Measurements from ENCODE around the gene MFF.
"Not testable (repeated sequence)": the region's sequence is repeated elsewhere in the genome, so short reads cannot be mapped to it uniquely, and the experiment has no call there.

Gene MFF

DNA sequence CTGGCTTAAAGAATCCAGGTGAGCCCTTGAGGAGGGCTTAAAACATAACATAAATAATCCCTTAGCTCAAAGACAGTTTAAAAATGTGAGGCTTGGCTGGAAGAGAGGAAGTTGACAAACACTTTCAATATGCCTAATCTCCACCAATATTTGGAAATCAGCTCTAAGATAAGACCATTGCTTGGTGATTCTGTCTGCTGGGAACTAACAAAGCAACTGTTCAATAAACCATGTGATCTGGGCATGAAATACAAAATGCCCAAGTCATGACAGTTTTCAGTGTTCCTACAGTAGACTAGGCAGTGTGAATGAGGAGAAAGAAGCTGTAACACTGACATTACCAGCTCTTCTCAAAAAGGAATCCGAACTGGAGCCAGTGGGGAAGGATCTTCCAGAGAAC lies 10.7 kb downstream of the MFF start:
- no peak overlapping the region for H3K4me3 ChIP-seq (ENCODE audit: low read depth, low read length)

DNA sequence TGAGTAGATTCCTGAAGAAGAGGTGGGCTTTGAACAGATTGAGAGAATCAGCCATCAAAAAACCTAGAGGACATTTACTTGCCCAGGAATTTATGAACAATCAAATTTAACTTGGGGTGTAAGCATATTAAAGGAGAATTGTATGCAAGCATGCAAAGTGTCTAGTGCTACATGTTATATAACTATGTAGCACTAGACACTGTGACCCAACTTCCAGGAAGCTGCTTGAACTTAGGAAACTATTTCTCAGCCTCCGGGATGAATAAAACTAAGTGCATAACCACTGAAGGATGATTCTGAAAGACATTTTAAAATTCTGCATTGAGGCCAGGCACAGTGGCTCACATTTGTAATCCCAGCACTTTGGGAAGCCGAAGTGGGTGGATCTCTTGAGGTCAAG lies 12.4 kb downstream of the MFF start:
- H3K4me3 ChIP-seq (ENCODE audit: low read depth, low read length): no peak overlapping the region

DNA sequence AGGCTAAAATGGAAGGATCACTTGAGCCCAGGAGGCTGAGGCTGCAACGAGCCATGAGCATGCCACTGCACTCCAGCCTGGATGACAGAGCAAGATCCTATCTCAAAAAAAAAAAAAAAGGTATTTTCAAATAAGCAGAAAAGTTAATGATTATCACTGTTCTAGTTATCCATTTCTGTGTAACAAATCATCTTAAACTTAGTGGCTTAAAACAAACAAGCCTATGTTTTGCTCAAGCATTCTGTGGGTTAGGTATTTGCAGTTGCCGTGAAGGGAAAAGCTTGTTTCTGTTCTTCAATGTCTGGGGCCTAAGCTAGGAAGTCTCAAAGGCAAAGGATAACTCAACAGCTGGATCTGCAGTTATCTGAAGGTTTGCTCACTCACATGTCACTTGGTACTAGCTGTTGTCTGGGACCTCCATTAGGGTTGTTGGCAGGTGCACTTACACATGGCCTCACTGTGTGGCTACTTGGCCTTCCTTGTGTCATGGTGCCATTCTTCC lies 14.1 kb downstream of the MFF start:
- H3K4me3 ChIP-seq (ENCODE audit: low read depth, low read length): no peak overlapping the region

DNA sequence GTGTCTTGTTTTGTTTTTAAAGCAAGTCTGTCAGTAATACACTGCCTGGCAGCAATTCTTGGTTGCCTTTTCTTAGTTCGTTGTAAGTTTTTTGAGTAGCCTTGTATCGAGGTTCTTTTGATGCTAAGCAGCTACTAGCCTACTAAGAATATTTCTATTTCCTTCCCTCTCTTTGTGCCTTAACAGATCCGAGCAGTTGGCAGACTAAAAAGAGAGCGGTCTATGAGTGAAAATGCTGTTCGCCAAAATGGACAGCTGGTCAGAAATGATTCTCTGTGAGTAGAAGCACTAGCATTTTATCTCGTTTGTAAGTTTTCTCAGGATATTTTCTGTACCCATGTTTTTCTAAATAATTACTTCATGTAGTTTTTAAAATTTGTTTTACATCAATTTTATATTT lies 15.1 kb downstream of the MFF start:
- H3K4me3 ChIP-seq (ENCODE audit: low read depth, low read length): no peak overlapping the region

DNA sequence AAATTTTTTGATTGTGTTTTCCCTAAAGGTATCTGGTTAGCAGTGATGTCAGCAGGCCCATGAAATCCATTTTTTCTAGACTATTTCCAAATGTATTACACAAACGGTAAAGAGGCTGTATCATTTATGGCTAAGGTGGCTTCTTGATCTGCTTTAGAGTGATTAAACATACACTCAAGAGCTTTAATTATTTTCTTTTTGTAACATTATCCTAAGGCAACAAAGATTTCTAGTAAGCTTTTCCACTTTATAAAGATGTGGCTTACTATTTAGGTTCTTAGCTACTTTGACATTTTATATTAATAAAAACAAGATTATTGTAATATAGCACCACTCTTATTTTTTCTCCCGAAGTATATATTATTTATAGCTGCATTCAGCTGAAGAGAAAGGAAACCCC lies 16.5 kb downstream of the MFF start:
- no peak overlapping the region for H3K4me3 ChIP-seq (ENCODE audit: low read depth, low read length)

DNA sequence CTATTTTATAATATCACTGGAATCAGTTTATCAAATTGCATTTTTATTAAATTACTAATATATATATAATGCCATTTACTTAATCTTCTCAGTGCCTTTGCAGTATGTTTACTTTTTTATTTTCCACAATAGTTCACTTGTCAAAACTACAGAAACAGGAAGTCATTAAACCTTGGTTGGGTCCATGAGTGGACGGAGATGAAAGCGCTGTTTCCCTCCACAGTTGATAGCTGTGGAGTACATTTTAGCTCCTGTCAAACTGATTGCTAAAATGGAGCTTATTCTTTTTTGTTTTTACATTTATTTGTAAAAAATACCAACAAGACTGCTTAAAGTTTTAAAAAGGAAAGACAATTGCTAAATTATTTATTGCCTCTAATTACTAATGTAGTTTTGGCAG lies 19.2 kb downstream of the MFF start:
- no peak overlapping the region for H3K4me3 ChIP-seq (ENCODE audit: low read depth, low read length)

DNA sequence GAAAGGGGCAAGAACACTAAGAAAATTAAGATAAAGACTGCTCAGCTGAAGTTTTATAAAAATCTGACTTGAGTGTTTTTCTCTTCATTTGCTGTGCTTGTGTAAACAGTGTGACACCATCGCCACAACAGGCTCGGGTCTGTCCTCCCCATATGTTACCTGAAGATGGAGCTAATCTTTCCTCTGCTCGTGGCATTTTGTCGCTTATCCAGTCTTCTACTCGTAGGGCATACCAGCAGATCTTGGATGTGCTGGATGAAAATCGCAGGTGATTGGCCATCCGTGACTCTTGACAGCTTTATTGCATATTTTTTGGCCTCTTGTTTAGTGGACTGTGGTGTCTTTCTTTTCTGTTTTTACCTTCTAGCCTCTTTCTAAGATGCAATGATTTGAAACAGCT lies 22.1 kb downstream of the MFF start:
- H3K4me3 ChIP-seq (ENCODE audit: low read depth, low read length): no peak overlapping the region

DNA sequence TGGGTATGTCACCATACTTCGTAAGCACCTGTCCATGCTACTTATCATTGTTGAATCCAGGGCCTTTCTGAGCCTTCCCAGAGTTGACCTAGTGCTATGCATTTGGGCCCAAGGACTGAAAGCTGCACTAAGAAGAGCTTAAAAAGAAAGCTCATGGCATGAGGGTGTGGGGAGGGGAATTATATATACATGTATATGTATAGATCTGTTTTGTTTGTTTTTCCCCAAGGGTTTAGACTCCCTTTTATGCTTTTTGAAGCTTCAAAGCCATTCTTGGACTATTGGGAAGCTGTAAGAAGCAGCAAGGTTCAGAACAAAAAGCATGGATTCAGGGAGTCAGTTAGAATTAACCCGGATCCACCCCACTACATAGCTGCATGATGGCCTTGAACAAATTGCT lies 23.3 kb downstream of the MFF start:
- no peak overlapping the region for H3K4me3 ChIP-seq (ENCODE audit: low read depth, low read length)

DNA sequence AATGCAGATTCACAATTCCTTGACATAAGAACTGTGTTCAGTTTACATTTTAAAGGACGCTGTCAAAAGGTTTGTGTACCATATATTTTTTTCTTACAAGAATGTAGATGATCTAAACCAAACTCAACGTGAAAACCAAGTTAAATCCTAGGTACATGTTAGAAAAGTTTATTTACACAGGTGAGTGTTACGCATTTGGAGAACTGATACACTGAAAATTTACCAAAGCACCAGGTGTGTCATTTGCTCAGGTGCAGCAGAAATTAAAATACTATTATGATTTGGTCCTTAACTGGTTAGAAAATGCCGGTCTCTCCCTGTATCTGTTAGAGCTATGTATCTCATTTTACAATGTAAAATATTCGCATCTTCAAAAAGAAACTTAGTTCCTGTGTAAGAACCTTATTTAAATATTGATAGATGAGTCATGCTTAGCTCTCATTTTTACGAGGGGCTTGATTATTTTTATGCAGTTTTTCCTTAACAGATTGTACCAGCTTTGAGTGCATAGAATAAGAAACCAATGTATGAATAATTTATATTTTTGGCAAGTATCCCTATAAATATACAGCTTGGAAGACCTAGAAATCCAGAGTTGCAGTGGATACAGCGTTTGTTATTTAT lies 25.1 kb downstream of the MFF start:
- no peak overlapping the region for H3K4me3 ChIP-seq (ENCODE audit: low read depth, low read length)

DNA sequence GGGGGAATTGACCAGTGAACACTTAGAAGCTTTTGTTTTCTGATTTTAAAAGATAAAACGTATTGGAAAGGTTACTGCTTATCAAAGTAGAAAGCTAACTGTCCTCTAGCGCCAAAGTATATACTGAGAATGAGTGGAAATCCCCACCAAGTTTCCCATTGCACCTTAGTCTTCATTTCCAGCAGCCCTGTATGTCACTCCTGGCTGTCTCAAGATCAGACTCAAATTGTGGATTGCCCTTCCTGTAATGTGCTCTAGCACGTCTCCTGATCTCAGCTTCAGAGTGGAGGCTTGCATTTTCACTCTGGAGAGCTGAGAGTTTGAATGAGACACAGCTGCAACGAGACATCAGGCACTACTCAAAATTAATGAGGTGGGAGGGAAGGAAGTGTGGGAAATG lies 26.6 kb downstream of the MFF start:
- no peak overlapping the region for H3K4me3 ChIP-seq (ENCODE audit: low read depth, low read length)

DNA sequence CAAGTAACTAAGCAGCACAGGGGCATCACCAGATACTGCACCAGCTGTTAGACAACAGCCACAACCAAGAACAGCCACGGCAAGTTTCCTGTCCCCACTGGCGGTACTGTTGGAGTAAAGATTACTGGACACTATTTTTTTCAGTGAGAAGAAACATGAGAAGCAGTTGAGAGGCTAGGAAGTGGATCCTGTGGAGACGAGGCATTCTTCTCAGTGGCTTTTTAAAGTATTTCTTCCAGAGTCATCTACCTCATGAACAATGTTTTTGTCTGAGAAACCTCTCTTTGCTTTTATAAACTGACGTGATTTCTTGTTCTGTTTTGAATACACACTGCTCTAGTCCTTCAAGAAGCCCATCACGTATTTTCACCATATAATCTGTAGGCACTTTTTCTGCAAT lies 35.3 kb downstream of the MFF start:
- no peak overlapping the region for H3K4me3 ChIP-seq (ENCODE audit: low read depth, low read length)

DNA sequence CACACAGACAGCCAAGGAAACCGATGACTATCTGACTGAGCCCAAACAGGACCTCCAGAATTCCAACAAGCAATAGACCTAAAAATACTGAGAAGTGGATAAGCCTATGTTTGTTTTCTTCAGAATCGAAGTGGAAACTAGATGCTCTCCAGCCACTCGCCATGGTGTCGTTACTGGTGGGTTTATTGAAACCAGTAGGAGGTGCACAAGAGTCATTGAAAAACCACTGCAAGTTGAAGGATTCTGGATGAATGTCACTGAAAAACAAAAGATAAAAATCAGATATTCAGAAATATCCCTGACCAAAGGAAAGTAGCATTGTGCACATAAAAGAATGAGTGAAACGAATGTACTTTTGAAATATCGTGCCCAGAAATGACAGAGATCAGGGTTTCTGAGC lies 38.7 kb downstream of the MFF start:
- no peak overlapping the region for H3K4me3 ChIP-seq (ENCODE audit: low read depth, low read length)

DNA sequence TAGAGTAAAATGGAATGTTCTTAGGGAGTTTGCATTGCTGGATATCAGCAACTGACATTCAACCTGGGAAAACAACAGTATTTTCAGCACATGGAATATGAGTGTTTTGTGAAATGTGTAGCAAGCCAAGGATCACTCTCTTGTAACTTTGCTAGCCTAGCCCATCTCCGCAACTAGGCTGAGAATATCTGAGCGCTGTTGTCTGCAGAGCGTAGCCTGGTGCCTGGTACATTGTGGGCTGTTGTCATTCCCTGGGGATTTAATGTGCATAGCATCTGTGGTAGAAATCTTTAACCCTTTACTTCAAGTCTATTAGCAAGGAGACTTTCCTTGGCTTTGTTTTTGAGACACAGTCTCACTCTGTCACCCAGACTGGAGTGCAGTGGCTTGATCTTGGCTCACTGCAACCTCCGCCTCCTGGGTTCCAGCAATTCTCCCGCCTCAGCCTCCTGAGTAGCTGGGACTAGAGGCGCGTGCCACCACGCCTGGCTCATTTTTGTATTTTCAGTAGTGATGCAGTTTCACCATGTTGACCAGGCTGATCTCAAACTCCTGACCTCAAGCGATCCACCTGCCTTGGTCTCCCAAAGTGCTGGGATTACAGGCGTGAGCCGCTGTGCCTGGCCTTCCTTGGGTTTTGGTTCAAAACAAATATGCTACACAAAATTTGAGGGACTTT lies 39.7 kb downstream of the MFF start:
- not testable (repeated sequence) for H3K4me3 ChIP-seq (ENCODE audit: low read depth, low read length)

DNA sequence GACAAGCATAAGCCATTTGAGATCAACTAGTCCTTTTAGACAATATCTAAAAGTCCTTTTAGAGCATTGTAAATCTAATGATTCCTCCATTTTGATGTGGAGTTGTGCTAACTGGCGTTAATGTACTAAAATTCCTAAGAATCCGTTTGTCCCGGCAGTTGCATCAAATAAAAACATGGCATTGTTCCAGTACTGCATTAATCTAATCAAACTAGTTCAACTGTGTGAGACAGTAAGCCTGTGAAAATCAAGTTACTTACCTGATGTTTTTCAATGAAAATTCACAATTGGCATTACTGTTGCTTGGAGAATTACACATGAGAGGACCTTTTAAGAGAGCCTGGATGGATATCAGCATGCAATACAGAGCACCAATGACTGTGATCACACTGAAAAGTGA lies 40.8 kb downstream of the MFF start:
- H3K4me3 ChIP-seq (ENCODE audit: low read depth, low read length): no peak overlapping the region

DNA sequence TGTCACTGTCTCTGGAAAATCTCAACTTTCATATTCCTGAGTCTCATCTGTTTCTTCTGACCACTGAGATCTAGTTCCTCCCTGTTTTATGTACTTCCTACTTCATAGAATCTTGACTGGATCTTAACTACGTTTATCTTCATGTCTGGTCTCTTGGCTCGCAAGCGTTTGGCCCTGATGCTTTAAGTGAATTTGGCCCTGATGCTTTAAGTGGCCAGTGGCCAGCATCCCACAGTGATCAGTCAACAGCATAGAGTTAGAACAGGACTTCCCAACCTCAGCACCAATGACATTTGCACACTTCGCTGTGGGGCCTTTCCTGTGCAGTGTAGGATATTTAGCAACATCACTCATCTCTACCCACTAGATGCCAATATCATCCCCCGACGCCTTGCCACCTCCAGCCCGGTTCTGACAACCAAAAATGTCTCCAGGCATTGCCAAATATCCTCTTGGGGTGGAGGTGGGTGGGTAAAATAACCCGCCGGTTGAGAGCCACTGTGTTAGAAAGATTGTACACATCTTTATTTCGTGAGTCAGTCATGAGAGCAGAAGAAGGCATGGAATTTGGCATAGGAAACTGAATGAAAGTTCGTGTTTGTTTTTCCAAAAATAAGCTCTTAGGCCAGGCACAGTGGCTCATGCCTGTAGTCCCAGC lies 41.8 kb downstream of the MFF start:
- no peak overlapping the region for H3K4me3 ChIP-seq (ENCODE audit: low read depth, low read length)

DNA sequence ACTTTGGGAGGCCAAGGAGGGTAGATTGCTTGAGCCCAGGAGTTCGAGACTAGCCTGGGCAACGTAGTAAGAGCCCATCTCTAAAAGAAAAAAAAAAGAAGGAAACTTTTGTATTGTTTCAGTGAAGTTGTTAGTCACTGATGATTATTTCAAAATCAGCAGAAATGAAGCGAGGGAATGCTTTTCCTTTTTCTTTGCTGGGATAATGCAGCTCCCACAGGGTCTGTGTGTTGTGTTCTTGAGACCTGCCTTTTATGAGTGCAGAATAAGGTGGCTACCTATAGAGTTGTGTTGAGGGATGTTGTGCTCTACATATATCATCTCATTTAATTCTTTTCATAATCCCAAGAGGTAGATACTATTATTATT lies 42.4 kb downstream of the MFF start:
- no peak overlapping the region for H3K4me3 ChIP-seq (ENCODE audit: low read depth, low read length)

DNA sequence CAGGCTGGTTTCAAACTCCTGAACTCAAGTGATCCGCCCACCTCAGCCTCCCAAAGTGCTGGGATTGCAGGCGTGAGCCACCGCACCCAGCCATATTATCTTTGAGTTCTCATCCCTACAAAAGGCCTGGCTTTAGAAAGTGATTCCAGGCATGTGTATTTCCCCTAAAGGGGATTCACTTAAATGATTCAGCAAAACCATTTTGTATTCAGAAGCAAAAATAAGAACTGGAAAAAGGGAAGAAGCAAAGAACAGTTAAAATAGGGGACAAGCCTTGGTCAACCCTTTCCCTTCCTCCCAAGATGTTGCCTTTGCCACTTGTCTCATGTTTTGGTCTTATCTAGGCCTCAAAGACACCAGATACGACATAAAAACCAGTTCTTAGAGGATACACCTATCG lies 43.5 kb downstream of the MFF start:
- no peak overlapping the region for H3K4me3 ChIP-seq (ENCODE audit: low read depth, low read length)

DNA sequence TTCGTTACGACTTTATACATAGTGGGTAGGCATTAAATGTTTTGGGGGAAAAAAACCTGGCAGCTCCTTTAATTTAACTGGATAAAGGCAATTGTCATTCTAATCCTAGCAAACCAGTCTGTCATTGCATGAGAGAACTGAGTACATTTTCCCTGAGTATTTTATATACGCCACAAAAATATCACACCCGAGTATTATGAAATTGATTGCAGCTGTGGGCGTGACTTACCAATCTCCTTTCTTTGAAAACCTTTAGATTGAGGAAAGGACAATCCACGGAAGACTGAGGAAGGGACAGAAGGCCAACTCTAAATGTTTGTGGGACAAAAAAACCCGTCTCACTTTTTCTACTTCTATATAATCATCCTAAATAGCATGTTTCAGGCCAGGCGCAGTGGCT lies 45.0 kb downstream of the MFF start:
- H3K4me3 ChIP-seq (ENCODE audit: low read depth, low read length): no peak overlapping the region

DNA sequence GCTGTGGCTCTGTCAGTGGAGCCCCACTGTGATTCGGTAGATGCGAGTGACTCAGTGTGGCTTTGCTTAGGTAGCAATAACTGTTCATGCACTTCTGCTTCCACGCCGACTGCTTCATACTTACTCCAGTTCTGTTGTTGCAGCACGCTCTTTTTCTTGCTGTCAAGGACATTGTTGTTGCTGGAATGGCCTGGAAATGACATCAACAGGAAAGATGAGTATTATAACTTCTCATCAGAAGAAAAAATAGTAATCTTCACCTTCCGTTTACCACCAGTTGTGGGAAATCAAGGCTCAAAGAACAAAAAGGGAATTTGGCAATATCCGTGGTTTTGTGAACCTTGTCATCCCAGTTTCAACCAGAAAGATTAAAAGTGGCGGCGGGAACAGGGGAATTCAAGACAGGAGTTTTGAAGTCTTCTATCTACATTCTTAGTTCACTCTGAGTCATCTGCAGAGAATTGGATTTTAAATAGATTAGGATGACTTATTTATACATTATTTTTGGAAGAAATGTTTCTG lies 45.8 kb downstream of the MFF start:
- no peak overlapping the region for H3K4me3 ChIP-seq (ENCODE audit: low read depth, low read length)

DNA sequence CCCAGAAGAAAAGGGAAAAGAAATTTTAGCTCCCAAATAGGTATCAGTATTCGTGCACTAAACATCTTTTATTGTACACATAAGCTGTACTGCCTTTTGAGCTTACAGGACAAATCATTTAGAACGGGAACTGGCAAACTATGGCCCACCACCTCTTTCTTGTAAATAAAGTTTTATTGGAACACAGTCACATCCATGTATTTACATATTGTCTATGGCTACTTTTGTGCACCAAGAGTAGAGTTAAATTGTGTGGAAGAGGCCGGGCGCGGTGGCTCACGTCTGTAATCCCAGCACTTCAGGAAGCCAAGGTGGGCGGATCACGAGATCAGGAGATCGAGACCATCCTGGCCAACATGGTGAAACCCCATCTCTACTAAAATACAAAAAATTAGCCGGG lies 48.3 kb downstream of the MFF start:
- no peak overlapping the region for H3K4me3 ChIP-seq (ENCODE audit: low read depth, low read length)

DNA sequence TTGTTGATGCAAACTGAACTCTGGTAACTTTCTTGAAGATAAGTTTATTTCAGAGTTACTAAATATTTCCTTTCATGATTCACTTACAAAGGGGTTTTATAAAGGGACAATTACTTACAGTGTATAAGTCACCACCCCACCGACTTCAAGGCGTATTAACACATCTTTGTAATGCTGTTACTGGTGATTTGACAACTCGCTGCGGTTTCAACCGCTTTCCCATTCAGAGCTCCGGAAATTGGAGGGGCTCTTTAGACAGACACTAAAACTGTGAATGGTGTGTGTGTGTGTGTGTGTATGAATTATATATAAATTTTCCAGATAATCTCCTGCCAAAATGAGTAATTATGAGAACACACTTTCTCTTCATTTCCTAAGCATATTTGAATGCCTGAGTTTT lies 49.1 kb downstream of the MFF start:
- H3K4me3 ChIP-seq (ENCODE audit: low read depth, low read length): no peak overlapping the region

DNA sequence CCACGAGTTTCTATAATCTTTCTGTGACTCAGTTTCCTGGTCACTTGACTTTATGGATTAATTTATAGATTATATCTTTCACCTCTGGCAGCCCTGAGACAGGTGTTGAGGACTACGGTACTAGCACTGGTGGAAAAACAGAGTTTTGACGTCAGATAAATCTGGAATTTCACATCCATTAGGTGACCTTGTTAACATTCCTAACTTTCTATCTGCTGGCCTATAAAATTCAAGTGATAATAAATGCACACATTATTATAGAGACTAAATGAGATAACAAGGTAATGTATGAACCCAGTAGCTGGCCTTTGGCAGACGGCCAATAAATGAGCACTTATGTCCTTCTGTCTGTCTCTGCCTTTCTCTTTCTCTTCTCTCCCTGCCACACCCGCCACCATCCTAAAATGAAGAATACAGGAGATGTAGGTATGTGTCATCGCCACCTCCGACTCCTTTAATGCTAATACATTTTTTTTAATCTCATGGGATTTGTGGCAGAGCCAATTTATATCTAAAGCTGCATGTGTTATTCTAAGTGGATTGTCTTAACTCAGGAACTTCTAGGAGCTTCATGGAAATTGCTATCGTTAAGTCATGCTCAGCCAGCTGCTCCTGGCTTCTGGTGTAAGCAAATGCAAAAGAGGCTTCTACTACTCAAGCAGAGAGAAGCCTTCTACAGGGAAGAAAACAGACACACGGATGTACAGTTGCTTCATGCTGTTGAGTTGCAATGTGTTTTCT lies 51.8 kb downstream of the MFF start:
- H3K4me3 ChIP-seq (ENCODE audit: low read depth, low read length): no peak overlapping the region
